AML-193 (cell line): ENCODE results near the gene THSD7A.

Source experiments
- DNase-seq, 2 experiments: peaks; one replicate each; lab custom pipeline; 2025; lab: John Stamatoyannopoulos, UW

The THSD7A gene

GRCh38 chr7:11751807-11752389 is 80.1 kb downstream of the THSD7A start:
- no peak for DNase-seq

- DNase-seq = no peak
These were observed 80.7 kb downstream of the THSD7A start for GRCh38 chr7:11751315-11751714.

- no peak for DNase-seq
These were observed 81.8 kb downstream of the THSD7A start for GRCh38 chr7:11750191-11750590.

GRCh38 chr7:11749629-11750028 is 82.4 kb downstream of the THSD7A start:
- DNase-seq = no peak

GRCh38 chr7:11748884-11749283 is 83.1 kb downstream of the THSD7A start:
- no peak for DNase-seq

GRCh38 chr7:11747715-11748485 is 84.1 kb downstream of the THSD7A start:
- no peak for DNase-seq

- no peak for DNase-seq
These were observed 85.4 kb downstream of the THSD7A start for GRCh38 chr7:11746591-11746990.

- no peak for DNase-seq
These were observed 88.5 kb downstream of the THSD7A start for GRCh38 chr7:11743548-11743947.

GRCh38 chr7:11743016-11743415 is 89.0 kb downstream of the THSD7A start:
- DNase-seq = no peak

GRCh38 chr7:11742496-11742895 is 89.5 kb downstream of the THSD7A start:
- DNase-seq = no peak

GRCh38 chr7:11737723-11738122 is 94.3 kb downstream of the THSD7A start:
- DNase-seq = no peak

- no peak for DNase-seq
These were observed 99.8 kb downstream of the THSD7A start for GRCh38 chr7:11732207-11732606.

GRCh38 chr7:11730725-11731124 is 101.3 kb downstream of the THSD7A start:
- DNase-seq = no peak

- no peak for DNase-seq
These were observed 104.1 kb downstream of the THSD7A start for GRCh38 chr7:11727864-11728263.

- no peak for DNase-seq
These were observed 105.2 kb downstream of the THSD7A start for GRCh38 chr7:11726794-11727155.

- no peak for DNase-seq
These were observed 105.8 kb downstream of the THSD7A start for GRCh38 chr7:11726001-11726793.

- DNase-seq = no peak
These were observed 115.8 kb downstream of the THSD7A start for GRCh38 chr7:11716185-11716584.

GRCh38 chr7:11714676-11715075 is 117.3 kb downstream of the THSD7A start:
- DNase-seq = no peak

GRCh38 chr7:11714205-11714604 is 117.8 kb downstream of the THSD7A start:
- DNase-seq = no peak

- DNase-seq = no peak
These were observed 118.6 kb downstream of the THSD7A start for GRCh38 chr7:11713352-11713751.

- DNase-seq = no peak
These were observed 121.6 kb downstream of the THSD7A start for GRCh38 chr7:11710377-11710776.

- DNase-seq = no peak
These were observed 122.8 kb downstream of the THSD7A start for GRCh38 chr7:11709196-11709595.

- DNase-seq = no peak
These were observed 124.3 kb downstream of the THSD7A start for GRCh38 chr7:11707606-11708193.
